HEK293 (cell line): ENCODE data around the gene GAS7.

Experiments used
- CTCF ChIP-seq: fragments of 450-650 bp; formaldehyde crosslinking; IDR thresholded peaks from 2 replicates; pipeline ENCODE4 v1.5.1; 2016; ENCODE audit warnings: missing biosample characterization, missing genetic modification characterization
- HOXA7 ChIP-seq: sonication (generic); formaldehyde crosslinking; IDR thresholded peaks from 2 replicates; pipeline ENCODE4 v1.8.1; 2022; ENCODE audit warnings: missing genetic modification reagents, borderline replicate concordance
- KLF1 ChIP-seq: fragments of 450-650 bp; formaldehyde crosslinking; IDR thresholded peaks from 2 replicates; pipeline ENCODE4 v1.5.1; 2016; ENCODE audit warnings: missing biosample characterization, missing genetic modification characterization
- ZNF138 ChIP-seq: fragments of 450-650 bp; formaldehyde crosslinking; IDR thresholded peaks from 2 replicates; pipeline ENCODE4 v1.5.1; 2016; ENCODE audit warnings: missing biosample characterization, missing genetic modification characterization, borderline replicate concordance
- ZNF266 ChIP-seq: fragments of 450-650 bp; formaldehyde crosslinking; IDR thresholded peaks from 2 replicates; pipeline ENCODE4 v1.5.1; 2016; ENCODE audit warnings: missing biosample characterization, missing genetic modification characterization, low read depth
- ZNF560 ChIP-seq: fragments of 450-650 bp; formaldehyde crosslinking; IDR thresholded peaks from 2 replicates; pipeline ENCODE4 v1.5.1; 2017; ENCODE audit warnings: missing biosample characterization, missing genetic modification characterization, borderline replicate concordance
- ZNF843 ChIP-seq: fragments of 450-650 bp; formaldehyde crosslinking; IDR thresholded peaks from 2 replicates; pipeline ENCODE4 v1.5.1; 2016; ENCODE audit warnings: missing biosample characterization, missing genetic modification characterization
- ZSCAN5A ChIP-seq: fragments of 450-650 bp; formaldehyde crosslinking; IDR thresholded peaks from 2 replicates; pipeline ENCODE4 v1.5.1; 2016; ENCODE audit warnings: missing biosample characterization, missing genetic modification characterization
- TF ChIP-seq, protein P1 (sequence below): fragments of 450-650 bp; formaldehyde crosslinking; IDR thresholded peaks from 2 replicates; pipeline ENCODE4 v1.5.1; 2016; ENCODE audit warnings: missing biosample characterization, missing genetic modification characterization, borderline replicate concordance

- TF ChIP-seq CTCF (no peak), ZNF138 (no peak), KLF1 (tag by site-specific recombination) (no peak), ZNF560 (tag by site-specific recombination) (no peak), HOXA7 (CRISPR knock-in tag) (no peak), ZNF266 (tag by site-specific recombination) (no peak), ZNF843 (no peak), ZSCAN5A (tag by site-specific recombination) (no peak)
- TF ChIP-seq, protein P1, sequence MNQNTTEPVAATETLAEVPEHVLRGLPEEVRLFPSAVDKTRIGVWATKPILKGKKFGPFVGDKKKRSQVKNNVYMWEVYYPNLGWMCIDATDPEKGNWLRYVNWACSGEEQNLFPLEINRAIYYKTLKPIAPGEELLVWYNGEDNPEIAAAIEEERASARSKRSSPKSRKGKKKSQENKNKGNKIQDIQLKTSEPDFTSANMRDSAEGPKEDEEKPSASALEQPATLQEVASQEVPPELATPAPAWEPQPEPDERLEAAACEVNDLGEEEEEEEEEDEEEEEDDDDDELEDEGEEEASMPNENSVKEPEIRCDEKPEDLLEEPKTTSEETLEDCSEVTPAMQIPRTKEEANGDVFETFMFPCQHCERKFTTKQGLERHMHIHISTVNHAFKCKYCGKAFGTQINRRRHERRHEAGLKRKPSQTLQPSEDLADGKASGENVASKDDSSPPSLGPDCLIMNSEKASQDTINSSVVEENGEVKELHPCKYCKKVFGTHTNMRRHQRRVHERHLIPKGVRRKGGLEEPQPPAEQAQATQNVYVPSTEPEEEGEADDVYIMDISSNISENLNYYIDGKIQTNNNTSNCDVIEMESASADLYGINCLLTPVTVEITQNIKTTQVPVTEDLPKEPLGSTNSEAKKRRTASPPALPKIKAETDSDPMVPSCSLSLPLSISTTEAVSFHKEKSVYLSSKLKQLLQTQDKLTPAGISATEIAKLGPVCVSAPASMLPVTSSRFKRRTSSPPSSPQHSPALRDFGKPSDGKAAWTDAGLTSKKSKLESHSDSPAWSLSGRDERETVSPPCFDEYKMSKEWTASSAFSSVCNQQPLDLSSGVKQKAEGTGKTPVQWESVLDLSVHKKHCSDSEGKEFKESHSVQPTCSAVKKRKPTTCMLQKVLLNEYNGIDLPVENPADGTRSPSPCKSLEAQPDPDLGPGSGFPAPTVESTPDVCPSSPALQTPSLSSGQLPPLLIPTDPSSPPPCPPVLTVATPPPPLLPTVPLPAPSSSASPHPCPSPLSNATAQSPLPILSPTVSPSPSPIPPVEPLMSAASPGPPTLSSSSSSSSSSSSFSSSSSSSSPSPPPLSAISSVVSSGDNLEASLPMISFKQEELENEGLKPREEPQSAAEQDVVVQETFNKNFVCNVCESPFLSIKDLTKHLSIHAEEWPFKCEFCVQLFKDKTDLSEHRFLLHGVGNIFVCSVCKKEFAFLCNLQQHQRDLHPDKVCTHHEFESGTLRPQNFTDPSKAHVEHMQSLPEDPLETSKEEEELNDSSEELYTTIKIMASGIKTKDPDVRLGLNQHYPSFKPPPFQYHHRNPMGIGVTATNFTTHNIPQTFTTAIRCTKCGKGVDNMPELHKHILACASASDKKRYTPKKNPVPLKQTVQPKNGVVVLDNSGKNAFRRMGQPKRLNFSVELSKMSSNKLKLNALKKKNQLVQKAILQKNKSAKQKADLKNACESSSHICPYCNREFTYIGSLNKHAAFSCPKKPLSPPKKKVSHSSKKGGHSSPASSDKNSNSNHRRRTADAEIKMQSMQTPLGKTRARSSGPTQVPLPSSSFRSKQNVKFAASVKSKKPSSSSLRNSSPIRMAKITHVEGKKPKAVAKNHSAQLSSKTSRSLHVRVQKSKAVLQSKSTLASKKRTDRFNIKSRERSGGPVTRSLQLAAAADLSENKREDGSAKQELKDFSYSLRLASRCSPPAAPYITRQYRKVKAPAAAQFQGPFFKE (tag by site-specific recombination): no peak
Observed at GRCh38 chr17:9907131-9907530, 291.3 kb downstream of the GAS7 start.
